ENCODE results near the gene HMGCR. TPM values are rescaled to one million over a fixed set of nuclear protein-coding genes. Genes with fewer than 3 reads are reported as not detected.
A peak's percentile ranks its signal among the peaks of the same experiment; 100 is the strongest.

The HMGCR gene
- total RNA-seq, 1 donor from 2014 or later = 163 TPM

DNA sequence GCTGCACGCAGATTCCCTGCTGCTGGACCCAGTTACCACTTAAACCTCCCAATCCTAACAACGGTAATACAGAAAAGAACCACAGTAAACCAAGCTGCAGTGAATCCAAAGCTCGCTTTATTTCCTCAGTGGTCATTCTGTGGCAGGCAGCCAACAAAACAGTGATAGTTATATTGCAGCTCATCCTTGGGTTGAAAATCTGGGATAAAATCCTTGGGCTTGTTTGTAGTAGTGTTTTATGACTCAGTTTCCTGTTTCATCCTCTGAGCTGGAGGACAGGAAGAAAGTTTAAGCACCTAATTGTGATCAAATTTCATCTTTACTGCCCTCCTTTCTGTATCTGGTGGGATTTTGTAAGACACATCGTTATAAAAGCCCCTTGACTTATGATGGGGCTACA lies 31.4 kb downstream of the HMGCR start:
- no peak for DNase-seq (ENCODE audit: low spot score, unreplicated experiment)
- Mint-ChIP-seq H3K4me1 (ENCODE audit: low read depth) (no peaks in the 10 kb centered on the region), H3K9me3 (ENCODE audit: low read depth) (no peaks in the 10 kb centered on the region), H3K4me3 (ENCODE audit: low read depth) (no peak overlapping the region), H3K27ac (peak overlapping the region; percentile 16), H3K36me3 (ENCODE audit: insufficient read depth) (peaks cover 3% of the 10 kb centered on the region), H3K27me3 (no peaks in the 10 kb centered on the region)
- TF ChIP-seq, protein P1, sequence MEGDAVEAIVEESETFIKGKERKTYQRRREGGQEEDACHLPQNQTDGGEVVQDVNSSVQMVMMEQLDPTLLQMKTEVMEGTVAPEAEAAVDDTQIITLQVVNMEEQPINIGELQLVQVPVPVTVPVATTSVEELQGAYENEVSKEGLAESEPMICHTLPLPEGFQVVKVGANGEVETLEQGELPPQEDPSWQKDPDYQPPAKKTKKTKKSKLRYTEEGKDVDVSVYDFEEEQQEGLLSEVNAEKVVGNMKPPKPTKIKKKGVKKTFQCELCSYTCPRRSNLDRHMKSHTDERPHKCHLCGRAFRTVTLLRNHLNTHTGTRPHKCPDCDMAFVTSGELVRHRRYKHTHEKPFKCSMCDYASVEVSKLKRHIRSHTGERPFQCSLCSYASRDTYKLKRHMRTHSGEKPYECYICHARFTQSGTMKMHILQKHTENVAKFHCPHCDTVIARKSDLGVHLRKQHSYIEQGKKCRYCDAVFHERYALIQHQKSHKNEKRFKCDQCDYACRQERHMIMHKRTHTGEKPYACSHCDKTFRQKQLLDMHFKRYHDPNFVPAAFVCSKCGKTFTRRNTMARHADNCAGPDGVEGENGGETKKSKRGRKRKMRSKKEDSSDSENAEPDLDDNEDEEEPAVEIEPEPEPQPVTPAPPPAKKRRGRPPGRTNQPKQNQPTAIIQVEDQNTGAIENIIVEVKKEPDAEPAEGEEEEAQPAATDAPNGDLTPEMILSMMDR (IDR thresholded peaks at IDR 0.05; ENCODE audit: unreplicated experiment) = no peak

DNA sequence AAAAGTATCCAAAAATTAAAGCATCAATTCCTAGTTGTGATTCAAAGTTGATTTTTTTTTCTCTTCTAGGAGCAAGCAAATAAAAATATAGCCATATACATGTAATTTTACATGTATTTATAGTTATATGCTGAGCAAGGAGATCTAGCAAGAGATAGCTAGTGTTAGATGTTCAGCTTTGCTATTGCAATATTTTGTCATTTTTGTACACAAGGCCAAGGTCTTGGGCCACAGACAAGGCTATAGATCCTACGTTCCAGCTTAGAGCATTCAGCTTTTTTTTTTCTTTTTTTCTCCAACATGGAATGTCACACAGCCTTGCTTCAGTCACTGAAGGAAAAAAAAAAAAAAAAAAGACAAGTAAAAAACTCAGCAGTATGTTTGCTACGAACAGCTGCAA lies 36.8 kb downstream of the HMGCR start:
- Mint-ChIP-seq H3K9me3 (ENCODE audit: low read depth) (no peaks in the 10 kb centered on the region), H3K27me3 (no peaks in the 10 kb centered on the region), H3K4me1 (ENCODE audit: low read depth) (no peaks in the 10 kb centered on the region), H3K27ac (no peak overlapping the region), H3K36me3 (ENCODE audit: insufficient read depth) (peaks cover 7% of the 10 kb centered on the region), H3K4me3 (ENCODE audit: low read depth) (no peak overlapping the region)
- TF ChIP-seq, protein P1 (IDR thresholded peaks at IDR 0.05; ENCODE audit: unreplicated experiment) = no peak
- DNase-seq (ENCODE audit: low spot score, unreplicated experiment) = no peak

DNA sequence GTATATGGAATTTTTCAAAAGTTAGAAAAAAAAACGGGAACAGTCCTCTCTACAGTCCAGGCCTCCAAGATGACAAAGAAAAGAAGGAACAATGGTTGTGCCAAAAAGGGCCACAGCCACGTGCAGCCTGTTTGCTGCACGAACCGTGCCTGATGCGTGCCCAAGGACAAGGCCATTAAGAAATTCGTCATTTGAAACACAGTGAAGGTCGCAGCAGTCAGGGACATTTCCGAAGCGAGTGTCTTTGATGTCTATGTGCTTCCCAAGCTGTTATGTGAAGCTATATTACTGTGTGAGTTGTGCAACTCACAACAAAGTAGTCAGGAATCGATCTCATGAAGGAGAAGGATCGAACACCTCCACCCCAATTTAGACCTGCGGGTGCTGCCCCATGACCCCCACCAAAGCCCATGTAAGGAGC lies 37.4 kb downstream of the HMGCR start:
- Mint-ChIP-seq H3K36me3 (ENCODE audit: insufficient read depth) (peaks cover 7% of the 10 kb centered on the region), H3K27me3 (no peaks in the 10 kb centered on the region), H3K4me3 (ENCODE audit: low read depth) (no peak overlapping the region), H3K27ac (no peak overlapping the region), H3K9me3 (ENCODE audit: low read depth) (no peaks in the 10 kb centered on the region), H3K4me1 (ENCODE audit: low read depth) (no peaks in the 10 kb centered on the region)
- DNase-seq (ENCODE audit: low spot score, unreplicated experiment) = no peak
- TF ChIP-seq, protein P1 (IDR thresholded peaks at IDR 0.05; ENCODE audit: unreplicated experiment) = no peak

DNA sequence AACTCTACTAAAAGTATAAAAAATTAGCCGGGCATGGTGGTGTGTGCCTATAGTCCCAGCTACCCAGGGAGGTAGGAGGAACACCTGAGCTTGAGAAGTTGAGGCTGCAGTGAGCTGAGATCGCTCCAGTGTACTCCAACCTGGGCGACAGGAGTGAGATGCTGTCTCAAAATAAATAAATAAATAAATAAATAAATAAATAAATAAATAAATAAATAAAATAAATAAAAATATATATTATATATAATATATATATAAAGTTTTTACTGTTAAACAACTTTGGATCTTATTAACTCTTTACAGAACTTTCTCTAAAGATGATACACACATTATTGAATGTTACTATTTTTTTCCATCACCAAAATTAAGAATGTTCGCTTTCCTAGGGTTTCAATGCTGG lies 38.4 kb downstream of the HMGCR start:
- no peaks in the 10 kb centered on the region for H3K9me3 Mint-ChIP-seq (ENCODE audit: low read depth)

DNA sequence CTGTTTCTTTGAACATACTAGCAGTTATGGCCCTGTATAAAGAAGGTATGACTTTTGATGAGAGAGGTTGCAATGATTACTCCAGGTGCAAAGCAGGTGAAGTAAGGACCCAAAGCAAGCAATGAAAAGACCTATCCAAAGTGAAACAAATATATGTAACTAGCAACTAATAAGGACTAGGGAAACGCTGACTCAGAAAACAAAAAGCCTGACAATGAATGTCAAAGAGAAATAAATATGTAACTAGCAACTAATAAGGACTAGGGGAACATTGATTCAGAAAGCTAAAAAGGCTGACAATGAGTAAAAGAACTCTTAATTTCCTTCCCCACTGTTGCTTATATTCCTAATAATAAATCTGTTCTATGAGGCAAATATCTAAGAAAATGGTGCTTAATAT lies 43.1 kb downstream of the HMGCR start:
- Mint-ChIP-seq H3K27me3 (no peaks in the 10 kb centered on the region), H3K9me3 (ENCODE audit: low read depth) (no peaks in the 10 kb centered on the region), H3K4me3 (ENCODE audit: low read depth) (no peak overlapping the region), H3K27ac (no peak overlapping the region), H3K4me1 (ENCODE audit: low read depth) (no peaks in the 10 kb centered on the region), H3K36me3 (ENCODE audit: insufficient read depth) (peaks cover 14% of the 10 kb centered on the region)
- TF ChIP-seq, protein P1 (IDR thresholded peaks at IDR 0.05; ENCODE audit: unreplicated experiment) = no peak
- no peak for DNase-seq (ENCODE audit: low spot score, unreplicated experiment)

More for the DNA sequence above, 38.4 kb downstream of the HMGCR start:
- H3K36me3 Mint-ChIP-seq (ENCODE audit: insufficient read depth) = peaks cover 13% of the 10 kb centered on the region
- TF ChIP-seq, protein P1 (IDR thresholded peaks at IDR 0.05; ENCODE audit: unreplicated experiment) = no peak
- no peak overlapping the region for H3K27ac Mint-ChIP-seq
- DNase-seq (ENCODE audit: low spot score, unreplicated experiment) = no peak
- no peaks in the 10 kb centered on the region for H3K4me1 Mint-ChIP-seq (ENCODE audit: low read depth)
- no peaks in the 10 kb centered on the region for H3K27me3 Mint-ChIP-seq
- H3K4me3 Mint-ChIP-seq (ENCODE audit: low read depth) = no peak overlapping the region
